ENCODE measurements around the gene UBE3A.

The UBE3A gene

GRCh38 chr15:25465835-25466234 is 27.0 kb upstream of the UBE3A start:
- Histone ChIP-seq H3F3A (ENCODE audit: insufficient read depth) (no peaks in the 10 kb centered on the region), H3K4me2 (ENCODE audit: low read depth, low read length, poor library complexity, severe bottlenecking) (no peak overlapping the region), H4K20me1 (ENCODE audit: low read depth, low read length) (no peaks in the 10 kb centered on the region), H3K27ac (ENCODE audit: low read depth, low read length) (no peak overlapping the region), H3K9me3 (ENCODE audit: insufficient read depth, low read length) (no peaks in the 10 kb centered on the region), H3K9me2 (replicated peaks; ENCODE audit: insufficient read depth, low read length) (no peaks in the 10 kb centered on the region), H3K79me2 (ENCODE audit: insufficient read depth, low read length) (no peaks in the 10 kb centered on the region), H3K36me3 (ENCODE audit: low read length) (no peaks in the 10 kb centered on the region), H2AFZ (ENCODE audit: low read depth, low read length, severe bottlenecking) (no peak overlapping the region), H3K27me3 (ENCODE audit: low read length) (no peaks in the 10 kb centered on the region), H3K4me3 (ENCODE audit: insufficient read depth, low read length, poor library complexity, severe bottlenecking) (no peak overlapping the region), H3K9ac (ENCODE audit: low read length) (no peak overlapping the region)
- TF ChIP-seq EZH2phosphoT487 (conservative IDR thresholded peaks at IDR 0.05; ENCODE audit: low read length) (no peak), CTCF (IDR thresholded peaks at IDR 0.05; ENCODE audit: insufficient read depth, low read length, poor library complexity, severe bottlenecking) (no peak)

GRCh38 chr15:25464784-25465183 is 26.0 kb upstream of the UBE3A start:
- no peaks in the 10 kb centered on the region for H3K9me2 ChIP-seq (replicated peaks; ENCODE audit: insufficient read depth, low read length)
- H3K9ac ChIP-seq (ENCODE audit: low read length): no peak overlapping the region
- H3K4me2 ChIP-seq (ENCODE audit: low read depth, low read length, poor library complexity, severe bottlenecking): no peak overlapping the region
- H3K4me3 ChIP-seq (ENCODE audit: insufficient read depth, low read length, poor library complexity, severe bottlenecking): no peak overlapping the region
- H3K79me2 ChIP-seq (ENCODE audit: insufficient read depth, low read length): no peaks in the 10 kb centered on the region
- H3K27ac ChIP-seq (ENCODE audit: low read depth, low read length): no peak overlapping the region
- no peaks in the 10 kb centered on the region for H3K36me3 ChIP-seq (ENCODE audit: low read length)
- H4K20me1 ChIP-seq (ENCODE audit: low read depth, low read length): no peaks in the 10 kb centered on the region
- H3K9me3 ChIP-seq (ENCODE audit: insufficient read depth, low read length): no peaks in the 10 kb centered on the region
- no peaks in the 10 kb centered on the region for H3F3A ChIP-seq (ENCODE audit: insufficient read depth)
- H2AFZ ChIP-seq (ENCODE audit: low read depth, low read length, severe bottlenecking): no peak overlapping the region
- no peaks in the 10 kb centered on the region for H3K27me3 ChIP-seq (ENCODE audit: low read length)
- TF ChIP-seq CTCF (IDR thresholded peaks at IDR 0.05; ENCODE audit: insufficient read depth, low read length, poor library complexity, severe bottlenecking) (no peak), EZH2phosphoT487 (conservative IDR thresholded peaks at IDR 0.05; ENCODE audit: low read length) (no peak)

- TF ChIP-seq EZH2phosphoT487 (conservative IDR thresholded peaks at IDR 0.05; ENCODE audit: low read length) (no peak), CTCF (IDR thresholded peaks at IDR 0.05; ENCODE audit: insufficient read depth, low read length, poor library complexity, severe bottlenecking) (no peak)
These were observed 25.6 kb upstream of the UBE3A start for GRCh38 chr15:25464383-25464782.

More at GRCh38 chr15:25464383-25464782, 25.6 kb upstream of the UBE3A start:
- Histone ChIP-seq H3K9me3 (ENCODE audit: insufficient read depth, low read length) (no peaks in the 10 kb centered on the region), H3K36me3 (ENCODE audit: low read length) (no peaks in the 10 kb centered on the region), H3K4me2 (ENCODE audit: low read depth, low read length, poor library complexity, severe bottlenecking) (no peak overlapping the region), H3K9ac (ENCODE audit: low read length) (no peak overlapping the region), H2AFZ (ENCODE audit: low read depth, low read length, severe bottlenecking) (no peak overlapping the region), H3K27me3 (ENCODE audit: low read length) (no peaks in the 10 kb centered on the region), H3K79me2 (ENCODE audit: insufficient read depth, low read length) (no peaks in the 10 kb centered on the region), H3F3A (ENCODE audit: insufficient read depth) (no peaks in the 10 kb centered on the region), H3K4me3 (ENCODE audit: insufficient read depth, low read length, poor library complexity, severe bottlenecking) (no peak overlapping the region), H3K27ac (ENCODE audit: low read depth, low read length) (no peak overlapping the region), H4K20me1 (ENCODE audit: low read depth, low read length) (no peaks in the 10 kb centered on the region), H3K9me2 (replicated peaks; ENCODE audit: insufficient read depth, low read length) (no peaks in the 10 kb centered on the region)
